A673 (cell line): ENCODE measurements around the gene TLR1. TPM values are rescaled to one million over a fixed set of nuclear protein-coding genes. Genes with fewer than 3 reads are reported as not detected.

ENCODE experiments used
- BruUV-seq: library from RNA; stranded (reverse); fragments of 400-500 nt; replicated peaks from 2 replicates; lab custom pipeline; 2021; lab: Mats Ljungman, UMichigan
- CTCF ChIA-PET: fragments of 300-600 bp; sonication (Branson Sonifier 250); formaldehyde crosslinking; loops from one replicate; lab custom pipeline; 2022; ENCODE audit warnings: antibody characterized with exemption; lab: Charles Lee
- POLR2A ChIA-PET: fragments of 300-600 bp; sonication (Branson Sonifier 250); formaldehyde crosslinking; loops from one replicate; lab custom pipeline; 2022; ENCODE audit warnings: antibody characterized with exemption; ENCODE audit not compliant: low non-redundant PET; lab: Charles Lee
- DNase-seq: peaks from one replicate; pipeline ENCODE4 v3.0.0-alpha.2; 2015; ENCODE audit warnings: low spot score
- H3K27ac ChIP-seq: fragments of 200-600 bp; sonication (generic); 2 replicates; pipeline ENCODE4 v1.5.1; 2016; ENCODE audit warnings: mixed run types, low read depth, mild to moderate bottlenecking, mixed read lengths, antibody characterized with exemption, low read length; ENCODE audit not compliant: poor library complexity, severe bottlenecking
- H3K27me3 ChIP-seq: fragments of 200-600 bp; sonication (generic); replicated peaks from 2 replicates; pipeline ENCODE4 v1.6.1; 2017; ENCODE audit warnings: mixed run types, low read depth, mild to moderate bottlenecking, mixed read lengths, antibody characterized with exemption, low read length; ENCODE audit not compliant: insufficient read depth, poor library complexity
- H3K36me3 ChIP-seq: fragments of 200-600 bp; sonication (generic); 2 replicates; pipeline ENCODE4 v1.6.1; 2016; ENCODE audit warnings: mixed run types, mild to moderate bottlenecking, mixed read lengths, antibody characterized with exemption, low read length; ENCODE audit not compliant: insufficient read depth, poor library complexity, severe bottlenecking
- H3K4me1 ChIP-seq: fragments of 200-600 bp; sonication (generic); 2 replicates; pipeline ENCODE4 v1.6.1; 2017; ENCODE audit warnings: mixed run types, mild to moderate bottlenecking, mixed read lengths, antibody characterized with exemption, low read length; ENCODE audit not compliant: insufficient read depth, poor library complexity, severe bottlenecking
- H3K4me3 ChIP-seq: fragments of 200-600 bp; sonication (generic); 2 replicates; pipeline ENCODE4 v1.5.1; 2016; ENCODE audit warnings: low read depth, mixed run types, mild to moderate bottlenecking, mixed read lengths, low read length; ENCODE audit not compliant: poor library complexity, severe bottlenecking
- H3K9me3 ChIP-seq: fragments of 200-600 bp; sonication (generic); 2 replicates; pipeline ENCODE4 v1.6.1; 2016; ENCODE audit warnings: mixed run types, low read depth, mild to moderate bottlenecking, mixed read lengths, antibody characterized with exemption, low read length; ENCODE audit not compliant: poor library complexity, severe bottlenecking
- EZH2 ChIP-seq: fragments of 200-600 bp; sonication (generic); IDR thresholded peaks from 2 replicates; pipeline ENCODE4 v1.6.1; 2017; ENCODE audit warnings: borderline replicate concordance, low read depth, mild to moderate bottlenecking, mixed read lengths, antibody characterized with exemption, low read length; ENCODE audit not compliant: poor library complexity, severe bottlenecking
- intact Hi-C: fragments of 100-400 bp; cut with micrococcal nuclease; formaldehyde crosslinking; loops from one replicate; pipeline ENCODE4 v1.10.0; 2022; ENCODE audit not compliant: unreplicated experiment
- total RNA-seq: library from RNA; stranded (reverse); gene quantifications from 2 replicates; pipeline ENCODE4 v1.2.3, GENCODE V29; 2021
- TF ChIP-seq, protein P1 (sequence below): fragments of 300-800, 200-600 bp; sonication (generic); conservative IDR thresholded peaks from 2 replicates; pipeline ENCODE4 v1.5.1; 2017; ENCODE audit warnings: low read depth, mild to moderate bottlenecking, antibody characterized with exemption, low read length, moderate library complexity, mixed read lengths

The TLR1 gene
- total RNA-seq, 1 experiment from 2014 or later, result 0.37 TPM

DNA sequence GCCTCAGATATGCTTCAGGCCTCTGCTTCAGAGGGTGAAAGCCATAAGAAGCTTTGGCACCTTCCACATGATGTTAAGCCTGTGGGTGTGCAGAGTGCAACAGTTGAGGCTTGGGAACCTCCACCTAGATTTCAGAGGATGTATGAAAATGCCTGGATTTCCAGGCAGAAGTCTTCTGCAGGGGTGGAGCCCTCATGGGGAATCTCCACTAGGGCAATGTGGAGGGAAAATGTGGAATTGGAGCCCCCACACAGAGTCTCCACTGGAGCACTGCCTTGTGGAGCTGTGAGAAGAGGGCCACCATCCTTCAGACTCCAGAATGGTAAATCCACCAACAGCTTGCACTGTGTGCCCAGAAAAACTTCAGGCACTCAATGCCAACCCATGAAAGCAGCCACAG lies 57.0 kb downstream of the TLR1 start:
- intact Hi-C loops, result no loop called here
- Histone ChIP-seq H3K4me1 (peaks cover 2% of the 10 kb centered on the region), H3K36me3 (no peaks in the 10 kb centered on the region), H3K9me3 (no peaks in the 10 kb centered on the region), H3K27ac (no peak overlapping the region), H3K27me3 (no peaks in the 10 kb centered on the region), H3K4me3 (no peak overlapping the region)
- BruUV-seq, result no TSS peak
- TF ChIP-seq EZH2, result no peak
- TF ChIP-seq, protein P1, sequence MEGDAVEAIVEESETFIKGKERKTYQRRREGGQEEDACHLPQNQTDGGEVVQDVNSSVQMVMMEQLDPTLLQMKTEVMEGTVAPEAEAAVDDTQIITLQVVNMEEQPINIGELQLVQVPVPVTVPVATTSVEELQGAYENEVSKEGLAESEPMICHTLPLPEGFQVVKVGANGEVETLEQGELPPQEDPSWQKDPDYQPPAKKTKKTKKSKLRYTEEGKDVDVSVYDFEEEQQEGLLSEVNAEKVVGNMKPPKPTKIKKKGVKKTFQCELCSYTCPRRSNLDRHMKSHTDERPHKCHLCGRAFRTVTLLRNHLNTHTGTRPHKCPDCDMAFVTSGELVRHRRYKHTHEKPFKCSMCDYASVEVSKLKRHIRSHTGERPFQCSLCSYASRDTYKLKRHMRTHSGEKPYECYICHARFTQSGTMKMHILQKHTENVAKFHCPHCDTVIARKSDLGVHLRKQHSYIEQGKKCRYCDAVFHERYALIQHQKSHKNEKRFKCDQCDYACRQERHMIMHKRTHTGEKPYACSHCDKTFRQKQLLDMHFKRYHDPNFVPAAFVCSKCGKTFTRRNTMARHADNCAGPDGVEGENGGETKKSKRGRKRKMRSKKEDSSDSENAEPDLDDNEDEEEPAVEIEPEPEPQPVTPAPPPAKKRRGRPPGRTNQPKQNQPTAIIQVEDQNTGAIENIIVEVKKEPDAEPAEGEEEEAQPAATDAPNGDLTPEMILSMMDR, result no peak
- DNase-seq, result no peak
- ChIA-PET POLR2A (no interaction called here), CTCF (no interaction called here)

Other genes starting within 250 kb of the TLR1 start
- 36.1 and 38.4 TPM in 2 replicates for gene KLF3, start 140.6 kb downstream of the TLR1 start, total RNA-seq
- gene TLR10, start 21.8 kb downstream of the TLR1 start, total RNA-seq, result not detected in 2 replicates
- gene TLR6, start 52.0 kb upstream of the TLR1 start, total RNA-seq, result 0.59 and 1.5 TPM in 2 replicates
- gene FAM114A1, start 63.0 kb upstream of the TLR1 start, total RNA-seq, result 4.2 and 6.3 TPM in 2 replicates
- not detected in 2 replicates for gene TMEM156, start 227.6 kb upstream of the TLR1 start, total RNA-seq